ENCODE results near the gene NCAPD3.

The NCAPD3 gene

GRCh38 chr11:134248910-134249480, 25.2 kb upstream of the NCAPD3 start:
- peaks cover 49% of the 10 kb centered on the region; the same call in 1 of the 2 replicates for H3K36me3 ChIP-seq (ENCODE audit: insufficient read depth, low read length)
- TF ChIP-seq EZH2 (IDR thresholded peaks at IDR 0.05) (no peak), FOXP2 (optimal IDR thresholded peaks at IDR 0.05; ENCODE audit: control extremely low read depth, extremely low read length, insufficient read depth) (no peak), POLR2AphosphoS5 (IDR thresholded peaks at IDR 0.05; ENCODE audit: borderline replicate concordance, low read depth, low read length) (no peak)
- no peaks in the 10 kb centered on the region for H3K9me3 ChIP-seq (ENCODE audit: low read depth, low read length)
- no peak overlapping the region for H3K4me3 ChIP-seq
- H3K9ac ChIP-seq (ENCODE audit: insufficient read length) = no peak overlapping the region
- H3K27ac ChIP-seq = no peak overlapping the region
- DNase-seq (ENCODE audit: low read depth, low spot score) = no peak

- no peak overlapping the region for H3K27ac ChIP-seq
- TF ChIP-seq POLR2AphosphoS5 (IDR thresholded peaks at IDR 0.05; ENCODE audit: borderline replicate concordance, low read depth, low read length) (no peak), FOXP2 (optimal IDR thresholded peaks at IDR 0.05; ENCODE audit: control extremely low read depth, extremely low read length, insufficient read depth) (no peak), EZH2 (IDR thresholded peaks at IDR 0.05) (no peak)
- no peak overlapping the region for H3K9ac ChIP-seq (ENCODE audit: insufficient read length)
- H3K9me3 ChIP-seq (ENCODE audit: low read depth, low read length) = no peaks in the 10 kb centered on the region
- no peak for DNase-seq (ENCODE audit: low read depth, low spot score)
- H3K4me3 ChIP-seq = no peak overlapping the region
- H3K36me3 ChIP-seq (ENCODE audit: insufficient read depth, low read length) = peaks cover 59% of the 10 kb centered on the region; the same call in 1 of the 2 replicates
Measured at GRCh38 chr11:134246678-134247077, 22.9 kb upstream of the NCAPD3 start.

GRCh38 chr11:134246100-134246499, 22.3 kb upstream of the NCAPD3 start:
- Histone ChIP-seq H3K27ac (no peak overlapping the region), H3K9me3 (ENCODE audit: low read depth, low read length) (no peaks in the 10 kb centered on the region), H3K36me3 (ENCODE audit: insufficient read depth, low read length) (peaks cover 59% of the 10 kb centered on the region; the same call in 1 of the 2 replicates), H3K9ac (ENCODE audit: insufficient read length) (no peak overlapping the region), H3K4me3 (no peak overlapping the region)
- TF ChIP-seq FOXP2 (optimal IDR thresholded peaks at IDR 0.05; ENCODE audit: control extremely low read depth, extremely low read length, insufficient read depth) = no peak
- TF ChIP-seq POLR2AphosphoS5 (IDR thresholded peaks at IDR 0.05; ENCODE audit: borderline replicate concordance, low read depth, low read length) = no peak
- TF ChIP-seq EZH2 (IDR thresholded peaks at IDR 0.05) = no peak
- DNase-seq (ENCODE audit: low read depth, low spot score) = no peak

GRCh38 chr11:134245434-134245833, 21.7 kb upstream of the NCAPD3 start:
- no peak for DNase-seq (ENCODE audit: low read depth, low spot score)

GRCh38 chr11:134244593-134244992, 20.8 kb upstream of the NCAPD3 start:
- Histone ChIP-seq H3K27ac (no peak overlapping the region), H3K9ac (ENCODE audit: insufficient read length) (no peak overlapping the region), H3K36me3 (ENCODE audit: insufficient read depth, low read length) (peaks cover 60% of the 10 kb centered on the region; the same call in 1 of the 2 replicates), H3K9me3 (ENCODE audit: low read depth, low read length) (no peaks in the 10 kb centered on the region), H3K4me3 (no peak overlapping the region)
- no peak for TF ChIP-seq FOXP2 (optimal IDR thresholded peaks at IDR 0.05; ENCODE audit: control extremely low read depth, extremely low read length, insufficient read depth)
- TF ChIP-seq EZH2 (IDR thresholded peaks at IDR 0.05) = no peak
- no peak for TF ChIP-seq POLR2AphosphoS5 (IDR thresholded peaks at IDR 0.05; ENCODE audit: borderline replicate concordance, low read depth, low read length)
- no peak for DNase-seq (ENCODE audit: low read depth, low spot score)

More at GRCh38 chr11:134245434-134245833, 21.7 kb upstream of the NCAPD3 start:
- H3K36me3 ChIP-seq (ENCODE audit: insufficient read depth, low read length) = peaks cover 59% of the 10 kb centered on the region; the same call in 1 of the 2 replicates
- no peak overlapping the region for H3K27ac ChIP-seq
- no peaks in the 10 kb centered on the region for H3K9me3 ChIP-seq (ENCODE audit: low read depth, low read length)
- no peak for TF ChIP-seq FOXP2 (optimal IDR thresholded peaks at IDR 0.05; ENCODE audit: control extremely low read depth, extremely low read length, insufficient read depth)
- no peak for TF ChIP-seq POLR2AphosphoS5 (IDR thresholded peaks at IDR 0.05; ENCODE audit: borderline replicate concordance, low read depth, low read length)
- TF ChIP-seq EZH2 (IDR thresholded peaks at IDR 0.05) = no peak
- no peak overlapping the region for H3K4me3 ChIP-seq
- no peak overlapping the region for H3K9ac ChIP-seq (ENCODE audit: insufficient read length)

- Histone ChIP-seq H3K9me3 (ENCODE audit: low read depth, low read length) (no peaks in the 10 kb centered on the region), H3K4me3 (no peak overlapping the region), H3K9ac (ENCODE audit: insufficient read length) (no peak overlapping the region), H3K27ac (no peak overlapping the region), H3K36me3 (ENCODE audit: insufficient read depth, low read length) (peaks cover 64% of the 10 kb centered on the region; the same call in 1 of the 2 replicates)
- TF ChIP-seq FOXP2 (optimal IDR thresholded peaks at IDR 0.05; ENCODE audit: control extremely low read depth, extremely low read length, insufficient read depth) (no peak), POLR2AphosphoS5 (IDR thresholded peaks at IDR 0.05; ENCODE audit: borderline replicate concordance, low read depth, low read length) (no peak), EZH2 (IDR thresholded peaks at IDR 0.05) (no peak)
- no peak for DNase-seq (ENCODE audit: low read depth, low spot score)
Measured at GRCh38 chr11:134243913-134244312, 20.1 kb upstream of the NCAPD3 start.

GRCh38 chr11:134242376-134242775, 18.6 kb upstream of the NCAPD3 start:
- Histone ChIP-seq H3K36me3 (ENCODE audit: insufficient read depth, low read length) (peaks cover 49% of the 10 kb centered on the region; the same call in 1 of the 2 replicates), H3K9ac (ENCODE audit: insufficient read length) (no peak overlapping the region), H3K9me3 (ENCODE audit: low read depth, low read length) (no peaks in the 10 kb centered on the region), H3K4me3 (no peak overlapping the region), H3K27ac (no peak overlapping the region)
- no peak for TF ChIP-seq POLR2AphosphoS5 (IDR thresholded peaks at IDR 0.05; ENCODE audit: borderline replicate concordance, low read depth, low read length)
- TF ChIP-seq EZH2 (IDR thresholded peaks at IDR 0.05) = no peak
- DNase-seq (ENCODE audit: low read depth, low spot score) = no peak

- no peak for DNase-seq (ENCODE audit: low read depth, low spot score)
- TF ChIP-seq FOXP2 (optimal IDR thresholded peaks at IDR 0.05; ENCODE audit: control extremely low read depth, extremely low read length, insufficient read depth) = no peak
- TF ChIP-seq EZH2 (IDR thresholded peaks at IDR 0.05) = no peak
- TF ChIP-seq POLR2AphosphoS5 (IDR thresholded peaks at IDR 0.05; ENCODE audit: borderline replicate concordance, low read depth, low read length) = no peak
Measured at GRCh38 chr11:134240592-134240991, 16.8 kb upstream of the NCAPD3 start.

GRCh38 chr11:134238956-134239355, 15.2 kb upstream of the NCAPD3 start:
- Histone ChIP-seq H3K9me3 (ENCODE audit: low read depth, low read length) (no peaks in the 10 kb centered on the region), H3K36me3 (ENCODE audit: insufficient read depth, low read length) (peaks cover 26% of the 10 kb centered on the region; the same call in 1 of the 2 replicates), H3K4me3 (no peak overlapping the region), H3K27ac (no peak overlapping the region), H3K9ac (ENCODE audit: insufficient read length) (no peak overlapping the region)
- TF ChIP-seq EZH2 (IDR thresholded peaks at IDR 0.05) (no peak), POLR2AphosphoS5 (IDR thresholded peaks at IDR 0.05; ENCODE audit: borderline replicate concordance, low read depth, low read length) (no peak), FOXP2 (optimal IDR thresholded peaks at IDR 0.05; ENCODE audit: control extremely low read depth, extremely low read length, insufficient read depth) (no peak)
- no peak for DNase-seq (ENCODE audit: low read depth, low spot score)

More at GRCh38 chr11:134240592-134240991, 16.8 kb upstream of the NCAPD3 start:
- no peak overlapping the region for H3K9ac ChIP-seq (ENCODE audit: insufficient read length)
- H3K4me3 ChIP-seq = no peak overlapping the region
- H3K27ac ChIP-seq = no peak overlapping the region
- H3K9me3 ChIP-seq (ENCODE audit: low read depth, low read length) = no peaks in the 10 kb centered on the region
- H3K36me3 ChIP-seq (ENCODE audit: insufficient read depth, low read length) = peaks cover 43% of the 10 kb centered on the region; the same call in 1 of the 2 replicates
